Measurements from ENCODE around the gene HMGB1. TPM values are rescaled to one million over a fixed set of nuclear protein-coding genes. Genes with fewer than 3 reads are reported as not detected.
A peak's percentile ranks its signal among the peaks of the same experiment; 100 is the strongest.

HMGB1 gene
- total and polyA plus RNA-seq, 2 of the 13 experiments (the other 11 are each of a cell fraction or from before 2014, with no cell fraction given), result 115 to 584 TPM

DNA sequence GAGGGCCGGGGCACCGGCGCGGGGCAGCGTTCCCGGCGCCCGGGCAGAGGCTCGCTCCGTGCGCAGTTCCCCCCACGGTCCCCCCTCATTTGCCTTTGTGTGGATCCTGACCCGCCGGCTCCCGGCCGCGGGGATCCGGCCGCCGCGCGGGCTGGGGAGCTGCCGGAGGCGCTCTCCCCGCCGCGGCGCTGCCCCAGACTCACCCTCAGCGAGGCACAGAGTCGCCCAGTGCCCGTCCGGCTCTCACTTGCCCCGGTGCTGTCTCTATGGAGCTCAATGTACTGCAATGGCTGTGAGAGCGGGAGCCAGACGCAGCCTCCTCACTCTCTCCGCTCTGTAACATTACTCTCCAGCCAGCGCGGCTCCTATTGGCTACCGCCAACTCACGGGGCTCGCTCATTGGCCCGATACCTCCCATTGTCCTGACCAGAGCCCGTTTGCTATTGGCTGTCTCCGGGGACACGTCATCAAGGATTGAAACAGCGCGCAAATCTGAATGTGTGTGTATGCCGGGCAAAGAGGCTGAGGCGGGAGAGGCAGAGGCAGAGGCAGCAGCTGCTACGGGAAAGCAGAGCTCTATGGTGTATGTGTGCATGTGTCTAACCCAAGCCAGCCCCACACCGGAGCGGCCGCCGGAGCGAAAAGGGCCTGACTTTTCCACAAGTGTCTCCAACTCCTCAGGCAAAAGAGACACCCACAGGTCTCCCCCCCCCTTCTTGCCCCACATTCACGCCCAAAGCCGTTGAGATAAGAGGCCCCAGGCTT lies at the start of gene HMGB1 (continued):
- TF ChIP-seq, protein P1, sequence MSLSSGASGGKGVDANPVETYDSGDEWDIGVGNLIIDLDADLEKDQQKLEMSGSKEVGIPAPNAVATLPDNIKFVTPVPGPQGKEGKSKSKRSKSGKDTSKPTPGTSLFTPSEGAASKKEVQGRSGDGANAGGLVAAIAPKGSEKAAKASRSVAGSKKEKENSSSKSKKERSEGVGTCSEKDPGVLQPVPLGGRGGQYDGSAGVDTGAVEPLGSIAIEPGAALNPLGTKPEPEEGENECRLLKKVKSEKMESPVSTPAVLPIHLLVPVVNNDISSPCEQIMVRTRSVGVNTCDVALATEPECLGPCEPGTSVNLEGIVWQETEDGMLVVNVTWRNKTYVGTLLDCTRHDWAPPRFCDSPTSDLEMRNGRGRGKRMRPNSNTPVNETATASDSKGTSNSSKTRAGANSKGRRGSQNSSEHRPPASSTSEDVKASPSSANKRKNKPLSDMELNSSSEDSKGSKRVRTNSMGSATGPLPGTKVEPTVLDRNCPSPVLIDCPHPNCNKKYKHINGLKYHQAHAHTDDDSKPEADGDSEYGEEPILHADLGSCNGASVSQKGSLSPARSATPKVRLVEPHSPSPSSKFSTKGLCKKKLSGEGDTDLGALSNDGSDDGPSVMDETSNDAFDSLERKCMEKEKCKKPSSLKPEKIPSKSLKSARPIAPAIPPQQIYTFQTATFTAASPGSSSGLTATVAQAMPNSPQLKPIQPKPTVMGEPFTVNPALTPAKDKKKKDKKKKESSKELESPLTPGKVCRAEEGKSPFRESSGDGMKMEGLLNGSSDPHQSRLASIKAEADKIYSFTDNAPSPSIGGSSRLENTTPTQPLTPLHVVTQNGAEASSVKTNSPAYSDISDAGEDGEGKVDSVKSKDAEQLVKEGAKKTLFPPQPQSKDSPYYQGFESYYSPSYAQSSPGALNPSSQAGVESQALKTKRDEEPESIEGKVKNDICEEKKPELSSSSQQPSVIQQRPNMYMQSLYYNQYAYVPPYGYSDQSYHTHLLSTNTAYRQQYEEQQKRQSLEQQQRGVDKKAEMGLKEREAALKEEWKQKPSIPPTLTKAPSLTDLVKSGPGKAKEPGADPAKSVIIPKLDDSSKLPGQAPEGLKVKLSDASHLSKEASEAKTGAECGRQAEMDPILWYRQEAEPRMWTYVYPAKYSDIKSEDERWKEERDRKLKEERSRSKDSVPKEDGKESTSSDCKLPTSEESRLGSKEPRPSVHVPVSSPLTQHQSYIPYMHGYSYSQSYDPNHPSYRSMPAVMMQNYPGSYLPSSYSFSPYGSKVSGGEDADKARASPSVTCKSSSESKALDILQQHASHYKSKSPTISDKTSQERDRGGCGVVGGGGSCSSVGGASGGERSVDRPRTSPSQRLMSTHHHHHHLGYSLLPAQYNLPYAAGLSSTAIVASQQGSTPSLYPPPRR (CRISPR knock-in tag; IDR thresholded peaks at IDR 0.05; ENCODE audit: borderline replicate concordance), result no peak
- TF ChIP-seq ZNF646 (CRISPR knock-in tag; IDR thresholded peaks at IDR 0.05) (no peak), JUND (CRISPR knock-in tag; IDR thresholded peaks at IDR 0.05) (no peak), ZIK1 (CRISPR knock-in tag; IDR thresholded peaks at IDR 0.05; ENCODE audit: borderline replicate concordance, low read depth) (no peak), TP53 (CRISPR knock-in tag; conservative IDR thresholded peaks at IDR 0.05) (no peak), ZNF564 (CRISPR knock-in tag; IDR thresholded peaks at IDR 0.05) (no peak), ZNF510 (CRISPR knock-in tag; IDR thresholded peaks at IDR 0.05; ENCODE audit: low read depth) (no peak), SP1 (IDR thresholded peaks at IDR 0.05) (no peak), SP1 (CRISPR knock-in tag; IDR thresholded peaks at IDR 0.05) (0 out of 2 replicates have a peak, but pooled peaks have one; percentile 26), HOXD1 (CRISPR knock-in tag; IDR thresholded peaks at IDR 0.05) (no peak)
- TF ChIP-seq, protein P2, sequence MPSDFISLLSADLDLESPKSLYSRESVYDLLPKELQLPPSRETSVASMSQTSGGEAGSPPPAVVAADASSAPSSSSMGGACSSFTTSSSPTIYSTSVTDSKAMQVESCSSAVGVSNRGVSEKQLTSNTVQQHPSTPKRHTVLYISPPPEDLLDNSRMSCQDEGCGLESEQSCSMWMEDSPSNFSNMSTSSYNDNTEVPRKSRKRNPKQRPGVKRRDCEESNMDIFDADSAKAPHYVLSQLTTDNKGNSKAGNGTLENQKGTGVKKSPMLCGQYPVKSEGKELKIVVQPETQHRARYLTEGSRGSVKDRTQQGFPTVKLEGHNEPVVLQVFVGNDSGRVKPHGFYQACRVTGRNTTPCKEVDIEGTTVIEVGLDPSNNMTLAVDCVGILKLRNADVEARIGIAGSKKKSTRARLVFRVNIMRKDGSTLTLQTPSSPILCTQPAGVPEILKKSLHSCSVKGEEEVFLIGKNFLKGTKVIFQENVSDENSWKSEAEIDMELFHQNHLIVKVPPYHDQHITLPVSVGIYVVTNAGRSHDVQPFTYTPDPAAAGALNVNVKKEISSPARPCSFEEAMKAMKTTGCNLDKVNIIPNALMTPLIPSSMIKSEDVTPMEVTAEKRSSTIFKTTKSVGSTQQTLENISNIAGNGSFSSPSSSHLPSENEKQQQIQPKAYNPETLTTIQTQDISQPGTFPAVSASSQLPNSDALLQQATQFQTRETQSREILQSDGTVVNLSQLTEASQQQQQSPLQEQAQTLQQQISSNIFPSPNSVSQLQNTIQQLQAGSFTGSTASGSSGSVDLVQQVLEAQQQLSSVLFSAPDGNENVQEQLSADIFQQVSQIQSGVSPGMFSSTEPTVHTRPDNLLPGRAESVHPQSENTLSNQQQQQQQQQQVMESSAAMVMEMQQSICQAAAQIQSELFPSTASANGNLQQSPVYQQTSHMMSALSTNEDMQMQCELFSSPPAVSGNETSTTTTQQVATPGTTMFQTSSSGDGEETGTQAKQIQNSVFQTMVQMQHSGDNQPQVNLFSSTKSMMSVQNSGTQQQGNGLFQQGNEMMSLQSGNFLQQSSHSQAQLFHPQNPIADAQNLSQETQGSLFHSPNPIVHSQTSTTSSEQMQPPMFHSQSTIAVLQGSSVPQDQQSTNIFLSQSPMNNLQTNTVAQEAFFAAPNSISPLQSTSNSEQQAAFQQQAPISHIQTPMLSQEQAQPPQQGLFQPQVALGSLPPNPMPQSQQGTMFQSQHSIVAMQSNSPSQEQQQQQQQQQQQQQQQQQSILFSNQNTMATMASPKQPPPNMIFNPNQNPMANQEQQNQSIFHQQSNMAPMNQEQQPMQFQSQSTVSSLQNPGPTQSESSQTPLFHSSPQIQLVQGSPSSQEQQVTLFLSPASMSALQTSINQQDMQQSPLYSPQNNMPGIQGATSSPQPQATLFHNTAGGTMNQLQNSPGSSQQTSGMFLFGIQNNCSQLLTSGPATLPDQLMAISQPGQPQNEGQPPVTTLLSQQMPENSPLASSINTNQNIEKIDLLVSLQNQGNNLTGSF (CRISPR knock-in tag; IDR thresholded peaks at IDR 0.05), result no peak
- TF ChIP-seq, protein P3, sequence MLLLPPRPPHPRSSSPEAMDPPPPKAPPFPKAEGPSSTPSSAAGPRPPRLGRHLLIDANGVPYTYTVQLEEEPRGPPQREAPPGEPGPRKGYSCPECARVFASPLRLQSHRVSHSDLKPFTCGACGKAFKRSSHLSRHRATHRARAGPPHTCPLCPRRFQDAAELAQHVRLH (CRISPR knock-in tag; IDR thresholded peaks at IDR 0.05; ENCODE audit: borderline replicate concordance, low read depth), result no peak

Measured in HepG2 (cell line).